Loucy (cell line): ENCODE results near the gene CD83.

ENCODE experiments used
- H2AFZ ChIP-seq: fragments of 200-600 bp; sonication (generic); 2 replicates; pipeline ENCODE4 v1.6.0; 2016; ENCODE audit warnings: antibody characterized with exemption, mild to moderate bottlenecking, low read length, moderate library complexity
- H3F3A ChIP-seq: fragments of 200-600 bp; 2 replicates; pipeline ENCODE4 v1.6.0; 2016; ENCODE audit warnings: antibody characterized with exemption, low read depth, mild to moderate bottlenecking
- H3K27me3 ChIP-seq: fragments of 200-600 bp; sonication (generic); 2 replicates; pipeline ENCODE4 v1.6.1; 2014; ENCODE audit warnings: low read length, mild to moderate bottlenecking; ENCODE audit not compliant: insufficient read depth, poor library complexity, severe bottlenecking
- H3K36me3 ChIP-seq: fragments of 200-600 bp; sonication (generic); 2 replicates; pipeline ENCODE4 v1.6.1; 2016; ENCODE audit warnings: low read length; ENCODE audit not compliant: insufficient read depth
- H3K4me1 ChIP-seq: fragments of 200-600 bp; sonication (generic); 2 replicates; pipeline ENCODE4 v1.5.1; 2014; ENCODE audit warnings: low read length, mild to moderate bottlenecking; ENCODE audit not compliant: insufficient read depth, poor library complexity, severe bottlenecking
- H3K4me2 ChIP-seq: fragments of 200-600 bp; sonication (generic); 2 replicates; pipeline ENCODE4 v1.6.0; 2014; ENCODE audit warnings: antibody characterized with exemption, low read length, low read depth, mild to moderate bottlenecking; ENCODE audit not compliant: poor library complexity, severe bottlenecking
- H3K4me3 ChIP-seq: fragments of 200-600 bp; sonication (generic); 2 replicates; pipeline ENCODE4 v1.5.1; 2014; ENCODE audit warnings: low read length, mild to moderate bottlenecking, mixed read lengths; ENCODE audit not compliant: poor library complexity, severe bottlenecking
- H3K79me2 ChIP-seq: fragments of 200-600 bp; sonication (generic); 2 replicates; pipeline ENCODE4 v1.6.1; 2014; ENCODE audit warnings: low read length; ENCODE audit not compliant: insufficient read depth
- H3K9ac ChIP-seq: fragments of 200-600 bp; sonication (generic); 2 replicates; pipeline ENCODE4 v1.6.0; 2014; ENCODE audit warnings: mild to moderate bottlenecking, low read depth, low read length, moderate library complexity; ENCODE audit not compliant: poor library complexity, severe bottlenecking
- H3K9me2 ChIP-seq: fragments of 200-600 bp; sonication (generic); replicated peaks from 2 replicates; pipeline ENCODE4 v1.6.1; 2016; ENCODE audit warnings: low read depth, low read length, mixed read lengths
- H3K9me3 ChIP-seq: fragments of 200-600 bp; sonication (generic); 2 replicates; pipeline ENCODE4 v1.6.1; 2014; ENCODE audit warnings: mild to moderate bottlenecking, antibody characterized with exemption, low read length, low read depth; ENCODE audit not compliant: insufficient read depth
- H4K20me1 ChIP-seq: fragments of 200-600 bp; sonication (generic); 2 replicates; pipeline ENCODE4 v1.6.0; 2014; ENCODE audit warnings: antibody characterized with exemption, low read length, mild to moderate bottlenecking; ENCODE audit not compliant: insufficient read depth, poor library complexity, severe bottlenecking
- CTCF ChIP-seq: fragments of 200-600 bp; sonication (generic); conservative IDR thresholded peaks from 2 replicates; pipeline ENCODE4 v1.5.1; 2014; ENCODE audit warnings: mild to moderate bottlenecking, antibody characterized with exemption, low read length
- EZH2phosphoT487 ChIP-seq: fragments of 200-600 bp; IDR thresholded peaks from 2 replicates; pipeline ENCODE4 v1.6.1; 2018; ENCODE audit warnings: antibody characterized with exemption, mild to moderate bottlenecking, moderate library complexity, borderline replicate concordance

CD83 gene

GRCh38 chr6:14159090-14159489 is 41.5 kb downstream of the CD83 start:
- H3K4me1 ChIP-seq = no peaks in the 10 kb centered on the region
- no peak overlapping the region for H3K9ac ChIP-seq
- TF ChIP-seq EZH2phosphoT487 (no peak), CTCF (no peak)

GRCh38 chr6:14162826-14163225 is 45.3 kb downstream of the CD83 start:
- Histone ChIP-seq H3K4me2 (no peak overlapping the region), H3K4me1 (no peaks in the 10 kb centered on the region), H3K36me3 (no peaks in the 10 kb centered on the region), H3K9me3 (no peaks in the 10 kb centered on the region; the same call in 1 of the 2 replicates), H4K20me1 (no peaks in the 10 kb centered on the region), H3K79me2 (no peaks in the 10 kb centered on the region), H3F3A (no peaks in the 10 kb centered on the region), H3K4me3 (no peak overlapping the region), H3K9ac (no peak overlapping the region), H3K9me2 (no peaks in the 10 kb centered on the region), H3K27me3 (no peaks in the 10 kb centered on the region), H2AFZ (no peak overlapping the region)
- TF ChIP-seq EZH2phosphoT487 (no peak), CTCF (no peak)

More at GRCh38 chr6:14159090-14159489, 41.5 kb downstream of the CD83 start:
- Histone ChIP-seq H3K4me3 (no peak overlapping the region), H2AFZ (no peak overlapping the region), H3K9me2 (no peaks in the 10 kb centered on the region), H4K20me1 (no peaks in the 10 kb centered on the region), H3K4me2 (no peak overlapping the region), H3F3A (no peaks in the 10 kb centered on the region), H3K9me3 (no peaks in the 10 kb centered on the region; the same call in 1 of the 2 replicates), H3K79me2 (no peaks in the 10 kb centered on the region), H3K36me3 (no peaks in the 10 kb centered on the region), H3K27me3 (no peaks in the 10 kb centered on the region)

GRCh38 chr6:14165091-14165490 is 47.5 kb downstream of the CD83 start:
- Histone ChIP-seq H3K36me3 (no peaks in the 10 kb centered on the region), H3K4me1 (no peaks in the 10 kb centered on the region), H3K4me3 (no peak overlapping the region), H3F3A (no peaks in the 10 kb centered on the region), H3K79me2 (no peaks in the 10 kb centered on the region), H3K4me2 (no peak overlapping the region), H4K20me1 (no peaks in the 10 kb centered on the region), H3K9ac (no peak overlapping the region), H3K9me3 (peaks cover 10% of the 10 kb centered on the region; the same call in 1 of the 2 replicates), H2AFZ (no peak overlapping the region), H3K9me2 (no peaks in the 10 kb centered on the region), H3K27me3 (no peaks in the 10 kb centered on the region)
- TF ChIP-seq CTCF (no peak), EZH2phosphoT487 (no peak)
